HepG2 (cell line): ENCODE measurements around the gene RBM12. TPM values are rescaled to one million over a fixed set of nuclear protein-coding genes. Genes with fewer than 3 reads are reported as not detected.

Experiments used
- ATAC-seq: fragments of 200-7000 bp; cut with Tn5 transposase; 3 replicates; pipeline ENCODE4 v1.9.1; 2020; ENCODE audit warnings: mild to moderate bottlenecking, moderate library complexity
- BruUV-seq: library from RNA; stranded (reverse); fragments of 400-500 nt; replicated peaks from 2 replicates; lab custom pipeline; 2021; lab: Mats Ljungman, UMichigan
- CTCF ChIA-PET: fragments of 300-600 bp; formaldehyde crosslinking; extraction: SDS; loops from one replicate; lab custom pipeline; 2021; ENCODE audit warnings: low total read pairs, inconsistent platforms, low intra/inter-chr PET ratio; lab: Yijun Ruan, JAX
- POLR2A ChIA-PET: fragments of 350-600 bp; sonication (Branson Sonifier 250); formaldehyde crosslinking; loops from one replicate; lab custom pipeline; 2020; ENCODE audit warnings: antibody characterized with exemption, inconsistent platforms; lab: Yijun Ruan, JAX
- DNase-seq: peaks from one replicate; pipeline ENCODE4 v3.0.0-alpha.2; 2015; ENCODE audit warnings: low spot score
- FAIRE-seq: peaks from 3 replicates; lab custom pipeline; 2011; peaks lifted over from hg19 to GRCh38; lab: Jason Lieb, UNC
- H2AFZ ChIP-seq: one replicate; pipeline ENCODE4 v1.6.1; 2011; ENCODE audit warnings: low read length, inconsistent platforms
- H3K27ac ChIP-seq: fragments of 300-600 bp; 3 replicates; pipeline ENCODE4 v1.8.0; 2011; ENCODE audit warnings: mixed run types, mild to moderate bottlenecking, mixed read lengths, low read length, inconsistent platforms; ENCODE audit not compliant: insufficient read depth; ENCODE audit errors: extremely low read length
- H3K27me3 ChIP-seq, 2 experiments: fragments of 200-600 bp in 1 of 2; 2 replicates in 1 of 2; 3 replicates in 1 of 2; pipeline versions ENCODE4 v1.6.0 to v1.8.0; 2011; ENCODE audit warnings: low read length in 2 of 2, mild to moderate bottlenecking in 2 of 2, moderate library complexity in 2 of 2, inconsistent platforms in 1 of 2; ENCODE audit not compliant: insufficient read depth in 2 of 2, control insufficient read depth in 1 of 2
- H3K36me3 ChIP-seq, 2 experiments: fragments of 200-600 bp in 1 of 2; replicated peaks in 1 of 2; 2 replicates in 1 of 2; 3 replicates in 1 of 2; pipeline versions ENCODE4 v1.5.1 to v1.8.0; 2011; ENCODE audit warnings: low read length in 2 of 2, inconsistent platforms in 1 of 2; ENCODE audit not compliant: insufficient read depth in 2 of 2, control insufficient read depth in 1 of 2
- H3K4me1 ChIP-seq: 2 replicates; pipeline ENCODE4 v1.5.1; 2012; ENCODE audit warnings: low read length, inconsistent platforms; ENCODE audit not compliant: insufficient read depth
- H3K4me2 ChIP-seq: 2 replicates; pipeline ENCODE4 v1.6.0; 2011; ENCODE audit warnings: low read depth, low read length, inconsistent platforms
- H3K4me3 ChIP-seq, 3 experiments: fragments of 200-600 bp in 1 of 3; sonication (generic), shearing (Covaris generic) in 1 of 3; replicated peaks in 1 of 3; 2 replicates each; pipeline ENCODE4 v1.5.1; 2011 to 2016; ENCODE audit warnings: low read length in 3 of 3, inconsistent platforms in 2 of 3, low read depth in 2 of 3, mild to moderate bottlenecking in 2 of 3, control low read depth in 1 of 3, mixed read lengths in 1 of 3; ENCODE audit not compliant: insufficient read depth in 1 of 3
- H3K79me2 ChIP-seq: one replicate; pipeline ENCODE4 v1.6.1; 2011; ENCODE audit warnings: low read length, inconsistent platforms; ENCODE audit not compliant: insufficient read depth
- H3K9ac ChIP-seq: 2 replicates; pipeline ENCODE4 v1.6.0; 2011; ENCODE audit warnings: mild to moderate bottlenecking, low read depth, low read length, inconsistent platforms; ENCODE audit not compliant: insufficient read depth
- H3K9me3 ChIP-seq: 2 replicates; pipeline ENCODE4 v1.5.1; 2012; ENCODE audit warnings: mild to moderate bottlenecking, low read length
- H4K20me1 ChIP-seq: 2 replicates; pipeline ENCODE4 v1.6.0; 2011; ENCODE audit warnings: inconsistent platforms, mild to moderate bottlenecking, low read length, moderate library complexity; ENCODE audit not compliant: insufficient read depth
- FOXK2 ChIP-seq: fragments of 450-650 bp; IDR thresholded peaks from 2 replicates; pipeline ENCODE4 v1.6.1; 2016
- GTF2F1 ChIP-seq: fragments of 150-350 bp; IDR thresholded peaks from 2 replicates; pipeline ENCODE4 v1.6.1; 2014; ENCODE audit warnings: low read length
- MATR3 ChIP-seq: sonication (generic); formaldehyde crosslinking; IDR thresholded peaks from 2 replicates; pipeline ENCODE4 v1.4.0; 2020; ENCODE audit warnings: missing genetic modification reagents
- POLR2G ChIP-seq: fragments of 200-400 bp; formaldehyde crosslinking; IDR thresholded peaks from 2 replicates; pipeline ENCODE4 v1.6.1; 2018; ENCODE audit warnings: mild to moderate bottlenecking, low read depth, low read length, moderate library complexity
- RBM22 ChIP-seq: fragments of 200-400 bp; formaldehyde crosslinking; optimal IDR thresholded peaks from 2 replicates; pipeline ENCODE3; 2017; ENCODE audit warnings: mild to moderate bottlenecking, low read length, moderate library complexity
- ZKSCAN5 ChIP-seq: sonication (generic); formaldehyde crosslinking; IDR thresholded peaks from 2 replicates; pipeline ENCODE4 v1.5.1; 2020; ENCODE audit warnings: mild to moderate bottlenecking, missing genetic modification reagents
- ZNF20 ChIP-seq: sonication (generic); formaldehyde crosslinking; IDR thresholded peaks from 2 replicates; pipeline ENCODE4 v1.4.0; 2020; ENCODE audit warnings: mild to moderate bottlenecking, moderate library complexity, missing genetic modification reagents
- ZNF614 ChIP-seq: IDR thresholded peaks from 2 replicates; pipeline ENCODE4 v1.6.1; 2018; ENCODE audit warnings: missing biosample characterization, missing genetic modification reagents, inconsistent platforms, borderline replicate concordance
- ZNF619 ChIP-seq: sonication (generic); formaldehyde crosslinking; IDR thresholded peaks from 2 replicates; pipeline ENCODE4 v1.4.0; 2020; ENCODE audit warnings: mild to moderate bottlenecking, missing genetic modification reagents
- WGBS: methylation state at CpG from one replicate; pipeline ENCODE4 v1.1.6; 2017; ENCODE audit warnings: low lambda C conversion rate; 5-methylcytosine and 5-hydroxymethylcytosine counted together
- in situ Hi-C: cut with HindIII; loops from 2 replicates; pipeline ENCODE4 v1.10.0; 2017; ENCODE audit warnings: low pct_unique_long_range_greater_than_20kb; ENCODE audit not compliant: extremely low pct_ligation_motif_present
- intact Hi-C: fragments of 100-400 bp; cut with micrococcal nuclease; formaldehyde crosslinking; loops from one replicate; pipeline ENCODE4 v1.10.0; 2022; ENCODE audit not compliant: unreplicated experiment
- polyA plus RNA-seq, 8 experiments: library from polyadenylated mRNA; depleted of rRNA in 3 of 8; stranded (reverse) in 7 of 8; unstranded in 1 of 8; fragments of >200 nt; fragmentation: Illumina TruSeq in 4 of 8; extraction: Trizol in 4 of 8; gene quantifications; 2 replicates each; pipeline versions ENCODE4 v1.2.1 to v1.2.3, GENCODE V29; 2011 to 2016; ENCODE audit warnings: low read depth in 4 of 8, missing spikeins in 1 of 8, mixed read lengths in 1 of 8; ENCODE audit not compliant: insufficient read depth in 1 of 8
- total RNA-seq, 5 experiments: library from RNA; depleted of rRNA; stranded (reverse); fragments of >200 nt; fragmentation: Illumina TruSeq; extraction: Trizol; gene quantifications; 2 replicates each; pipeline ENCODE4 v1.2.3, GENCODE V29; 2016; ENCODE audit warnings: low read depth in 1 of 5
- TF ChIP-seq, protein P1 (sequence below): sonication (generic); formaldehyde crosslinking; IDR thresholded peaks from 2 replicates; pipeline ENCODE4 v1.4.0; 2020; ENCODE audit warnings: mild to moderate bottlenecking, missing genetic modification reagents

The RBM12 gene
- total and polyA plus RNA-seq, 2 of the 13 experiments (the other 11 are each of a cell fraction or from before 2014, with no cell fraction given), result 97.9 to 104 TPM

DNA sequence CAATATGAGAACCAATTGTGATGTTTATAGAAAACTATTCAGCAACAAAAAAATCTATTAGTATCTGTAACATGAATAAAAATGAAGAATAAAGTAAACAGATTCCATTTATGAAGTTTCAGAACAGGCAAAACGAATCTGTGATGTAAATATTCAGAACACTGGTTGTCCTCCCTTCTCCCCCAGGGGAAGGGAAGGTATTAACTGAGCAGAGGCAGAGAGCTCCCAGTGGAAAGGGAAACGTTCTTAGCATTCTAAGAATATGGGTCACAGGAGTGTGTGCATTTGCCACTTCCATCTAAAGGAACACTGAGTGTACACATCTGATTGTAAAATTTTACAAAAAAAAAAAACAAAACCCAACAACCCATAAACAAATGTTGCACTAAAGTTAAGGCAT, 25.9 kb downstream of the RBM12 start:
- FAIRE-seq, result no peak
- Histone ChIP-seq H3K79me2 (peaks cover 96% of the 10 kb centered on the region), H3K27me3 (no peaks in the 10 kb centered on the region), H3K9me3 (no peaks in the 10 kb centered on the region), H4K20me1 (peaks cover 52% of the 10 kb centered on the region), H3K4me3 (no peak overlapping the region), H3K36me3 (no peaks in the 10 kb centered on the region; a peak in 1 of 5 replicates), H2AFZ (no peak overlapping the region), H3K27ac (no peak overlapping the region), H3K4me1 (peaks cover 34% of the 10 kb centered on the region), H3K9ac (no peak overlapping the region), H3K4me2 (no peak overlapping the region)
- no peak for ATAC-seq
- ChIA-PET POLR2A (interaction anchor here (3.3 kb wide), 1 partner anchor 25 kb away, joined by 16 read pairs; the partner anchor contains the start of genes CPNE1 and RBM12), CTCF (no interaction called here)
- in situ Hi-C loops, result no loop called here
- BruUV-seq, result no TSS peak
- peak; percentile 7; the same call in 1 of the 2 replicates for TF ChIP-seq POLR2G
- TF ChIP-seq, protein P1, sequence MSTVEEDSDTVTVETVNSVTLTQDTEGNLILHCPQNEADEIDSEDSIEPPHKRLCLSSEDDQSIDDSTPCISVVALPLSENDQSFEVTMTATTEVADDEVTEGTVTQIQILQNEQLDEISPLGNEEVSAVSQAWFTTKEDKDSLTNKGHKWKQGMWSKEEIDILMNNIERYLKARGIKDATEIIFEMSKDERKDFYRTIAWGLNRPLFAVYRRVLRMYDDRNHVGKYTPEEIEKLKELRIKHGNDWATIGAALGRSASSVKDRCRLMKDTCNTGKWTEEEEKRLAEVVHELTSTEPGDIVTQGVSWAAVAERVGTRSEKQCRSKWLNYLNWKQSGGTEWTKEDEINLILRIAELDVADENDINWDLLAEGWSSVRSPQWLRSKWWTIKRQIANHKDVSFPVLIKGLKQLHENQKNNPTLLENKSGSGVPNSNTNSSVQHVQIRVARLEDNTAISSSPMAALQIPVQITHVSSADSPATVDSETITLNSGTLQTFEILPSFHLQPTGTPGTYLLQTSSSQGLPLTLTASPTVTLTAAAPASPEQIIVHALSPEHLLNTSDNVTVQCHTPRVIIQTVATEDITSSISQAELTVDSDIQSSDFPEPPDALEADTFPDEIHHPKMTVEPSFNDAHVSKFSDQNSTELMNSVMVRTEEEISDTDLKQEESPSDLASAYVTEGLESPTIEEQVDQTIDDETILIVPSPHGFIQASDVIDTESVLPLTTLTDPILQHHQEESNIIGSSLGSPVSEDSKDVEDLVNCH (CRISPR knock-in tag), result no peak
- TF ChIP-seq ZKSCAN5, result no peak
- TF ChIP-seq ZNF614, result no peak
- no peak for TF ChIP-seq ZNF619
- no peak for TF ChIP-seq GTF2F1
- TF ChIP-seq RBM22, result peak; percentile 74
- TF ChIP-seq FOXK2, result no peak
- no peak for TF ChIP-seq MATR3 (CRISPR knock-in tag)
- no peak for TF ChIP-seq ZNF20 (CRISPR knock-in tag)
- WGBS, result 89% methylated on average over 2 of the region's 2 CpGs
- intact Hi-C loops, result no loop called here
- DNase-seq, result no peak
